HG02610 (cell line): ENCODE data around the gene SELENOM.

Experiments used
- ATAC-seq: cut with Tn5 transposase; IDR thresholded peaks from one replicate; pipeline ENCODE4 v1.9.1; 2021; ENCODE audit warnings: mild to moderate bottlenecking, moderate library complexity; ENCODE audit not compliant: unreplicated experiment

The SELENOM gene

GRCh38 chr22:31093086-31093850 is 14.1 kb downstream of the SELENOM start:
- no peak for ATAC-seq

GRCh38 chr22:31092161-31092560 is 15.2 kb downstream of the SELENOM start:
- ATAC-seq: no peak

- no peak for ATAC-seq
Measured at GRCh38 chr22:31091106-31091975, 16.0 kb downstream of the SELENOM start.

GRCh38 chr22:31090217-31091085 is 16.9 kb downstream of the SELENOM start:
- no peak for ATAC-seq

GRCh38 chr22:31089160-31090100 is 17.9 kb downstream of the SELENOM start:
- no peak for ATAC-seq

GRCh38 chr22:31088233-31088986 is 19.0 kb downstream of the SELENOM start:
- ATAC-seq: no peak

GRCh38 chr22:31087744-31088215 is 19.6 kb downstream of the SELENOM start:
- no peak for ATAC-seq

- ATAC-seq: no peak
Measured at GRCh38 chr22:31086703-31087330, 20.6 kb downstream of the SELENOM start.

GRCh38 chr22:31085928-31086327 is 21.4 kb downstream of the SELENOM start:
- ATAC-seq: no peak

- no peak for ATAC-seq
Measured at GRCh38 chr22:31085493-31085824, 21.9 kb downstream of the SELENOM start.

GRCh38 chr22:31084811-31085492 is 22.4 kb downstream of the SELENOM start:
- ATAC-seq: peak; percentile 70

GRCh38 chr22:31083923-31084810 is 23.2 kb downstream of the SELENOM start:
- ATAC-seq: no peak

GRCh38 chr22:31083377-31083768 is 24.0 kb downstream of the SELENOM start:
- ATAC-seq: no peak

GRCh38 chr22:31082606-31083376 is 24.6 kb downstream of the SELENOM start:
- no peak for ATAC-seq

GRCh38 chr22:31081963-31082605 is 25.3 kb downstream of the SELENOM start:
- no peak for ATAC-seq
